Calu3 (cell line): ENCODE measurements around the gene GPRC5B. TPM values are rescaled to one million over a fixed set of nuclear protein-coding genes. Genes with fewer than 3 reads are reported as not detected.

Source experiments
- BruUV-seq: library from RNA; stranded (reverse); fragments of 400-500 nt; replicated peaks from 2 replicates; lab custom pipeline; 2021; lab: Mats Ljungman, UMichigan
- CTCF ChIA-PET: fragments of 300-600 bp; sonication (Branson Sonifier 250); formaldehyde crosslinking; loops from one replicate; lab custom pipeline; 2022; ENCODE audit warnings: antibody characterized with exemption; lab: Charles Lee
- DNase-seq: peaks from one replicate; pipeline ENCODE4 v3.0.0; 2022
- H3K27ac Mint-ChIP-seq: one replicate; pipeline ENCODE4 v1.8.0; 2022; ENCODE audit warnings: mixed read lengths; ENCODE audit not compliant: unreplicated experiment
- H3K27me3 Mint-ChIP-seq: one replicate; pipeline ENCODE4 v1.8.0; 2022; ENCODE audit warnings: mixed read lengths; ENCODE audit not compliant: unreplicated experiment
- H3K36me3 Mint-ChIP-seq: one replicate; pipeline ENCODE4 v1.8.0; 2022; ENCODE audit warnings: mild to moderate bottlenecking, moderate library complexity, mixed read lengths; ENCODE audit not compliant: insufficient read depth, unreplicated experiment
- H3K4me1 Mint-ChIP-seq: one replicate; pipeline ENCODE4 v1.8.0; 2022; ENCODE audit warnings: mild to moderate bottlenecking, low read depth, mixed read lengths; ENCODE audit not compliant: unreplicated experiment
- H3K4me3 Mint-ChIP-seq: one replicate; pipeline ENCODE4 v1.8.0; 2022; ENCODE audit warnings: mild to moderate bottlenecking, low read depth, moderate library complexity, mixed read lengths; ENCODE audit not compliant: unreplicated experiment
- H3K9me3 Mint-ChIP-seq: one replicate; pipeline ENCODE4 v1.8.0; 2022; ENCODE audit warnings: low read depth, mixed read lengths; ENCODE audit not compliant: unreplicated experiment
- intact Hi-C: fragments of 100-400 bp; cut with micrococcal nuclease; formaldehyde crosslinking; loops from one replicate; pipeline ENCODE4 v1.10.0; 2022; ENCODE audit not compliant: unreplicated experiment
- total RNA-seq: library from RNA; stranded (reverse); gene quantifications from 2 replicates; pipeline ENCODE4 v1.2.3, GENCODE V29; 2022
- TF ChIP-seq, protein P1 (sequence below): fragments of 200-600 bp; IDR thresholded peaks from one replicate; pipeline ENCODE4 v1.8.0; 2022; ENCODE audit warnings: antibody characterized with exemption; ENCODE audit not compliant: unreplicated experiment

GPRC5B gene
- total RNA-seq, 1 experiment from 2014 or later: 294 TPM

DNA sequence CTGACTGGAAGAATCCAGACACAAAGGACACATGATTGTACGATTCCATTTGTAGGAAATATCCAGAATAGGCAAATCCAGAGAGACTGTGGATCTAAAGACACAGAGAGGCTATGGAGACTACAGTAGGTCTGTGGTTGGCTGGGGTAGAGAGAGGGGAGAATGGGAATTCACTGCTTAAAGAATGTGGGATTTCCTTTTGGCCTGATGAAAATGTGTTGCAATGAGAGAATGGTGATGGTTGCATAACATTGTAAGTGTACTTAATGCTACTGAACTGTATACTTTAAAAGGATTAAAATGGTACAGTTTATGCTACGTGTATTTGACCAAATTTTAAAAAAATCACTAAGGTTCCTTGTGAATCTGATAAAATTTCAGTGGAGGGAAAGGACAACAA lies 62.1 kb downstream of the GPRC5B start:
- TF ChIP-seq, protein P1, sequence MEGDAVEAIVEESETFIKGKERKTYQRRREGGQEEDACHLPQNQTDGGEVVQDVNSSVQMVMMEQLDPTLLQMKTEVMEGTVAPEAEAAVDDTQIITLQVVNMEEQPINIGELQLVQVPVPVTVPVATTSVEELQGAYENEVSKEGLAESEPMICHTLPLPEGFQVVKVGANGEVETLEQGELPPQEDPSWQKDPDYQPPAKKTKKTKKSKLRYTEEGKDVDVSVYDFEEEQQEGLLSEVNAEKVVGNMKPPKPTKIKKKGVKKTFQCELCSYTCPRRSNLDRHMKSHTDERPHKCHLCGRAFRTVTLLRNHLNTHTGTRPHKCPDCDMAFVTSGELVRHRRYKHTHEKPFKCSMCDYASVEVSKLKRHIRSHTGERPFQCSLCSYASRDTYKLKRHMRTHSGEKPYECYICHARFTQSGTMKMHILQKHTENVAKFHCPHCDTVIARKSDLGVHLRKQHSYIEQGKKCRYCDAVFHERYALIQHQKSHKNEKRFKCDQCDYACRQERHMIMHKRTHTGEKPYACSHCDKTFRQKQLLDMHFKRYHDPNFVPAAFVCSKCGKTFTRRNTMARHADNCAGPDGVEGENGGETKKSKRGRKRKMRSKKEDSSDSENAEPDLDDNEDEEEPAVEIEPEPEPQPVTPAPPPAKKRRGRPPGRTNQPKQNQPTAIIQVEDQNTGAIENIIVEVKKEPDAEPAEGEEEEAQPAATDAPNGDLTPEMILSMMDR: no peak
- CTCF ChIA-PET: no interaction called here
- Mint-ChIP-seq H3K36me3 (peaks cover 9% of the 10 kb centered on the region), H3K27me3 (no peaks in the 10 kb centered on the region), H3K9me3 (no peaks in the 10 kb centered on the region), H3K4me1 (peaks cover 38% of the 10 kb centered on the region), H3K4me3 (no peak overlapping the region), H3K27ac (no peak overlapping the region)
- intact Hi-C loops: no loop called here
- DNase-seq: no peak
- no TSS peak for BruUV-seq

DNA sequence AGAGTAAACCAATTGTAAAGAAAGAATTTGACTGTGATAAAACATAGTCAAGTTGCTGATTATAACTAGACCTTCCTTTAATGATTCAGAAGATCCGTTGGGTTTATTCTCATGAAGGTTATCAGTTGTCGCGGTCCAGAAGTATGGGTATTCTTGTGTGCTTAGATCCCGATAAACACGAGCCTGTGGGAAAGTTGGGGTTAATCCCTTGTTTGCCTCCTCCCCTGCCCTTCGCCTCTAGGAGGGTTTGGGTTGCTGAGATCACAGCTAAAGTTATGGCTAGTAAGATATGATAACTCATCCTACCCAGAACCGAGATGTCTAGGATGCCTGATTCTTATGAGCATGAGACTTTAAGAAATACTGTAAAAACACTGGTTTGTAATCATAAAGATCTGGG lies 66.8 kb downstream of the GPRC5B start:
- H3K4me3 Mint-ChIP-seq: no peak overlapping the region
- no TSS peak for BruUV-seq
- intact Hi-C loops: no loop called here
- no peaks in the 10 kb centered on the region for H3K9me3 Mint-ChIP-seq
- peaks cover 71% of the 10 kb centered on the region for H3K4me1 Mint-ChIP-seq
- H3K36me3 Mint-ChIP-seq: peaks cover 17% of the 10 kb centered on the region
- no peak for DNase-seq
- TF ChIP-seq, protein P1: no peak
- CTCF ChIA-PET: no interaction called here
- peak overlapping the region; percentile 31 for H3K27ac Mint-ChIP-seq
- H3K27me3 Mint-ChIP-seq: no peaks in the 10 kb centered on the region

DNA sequence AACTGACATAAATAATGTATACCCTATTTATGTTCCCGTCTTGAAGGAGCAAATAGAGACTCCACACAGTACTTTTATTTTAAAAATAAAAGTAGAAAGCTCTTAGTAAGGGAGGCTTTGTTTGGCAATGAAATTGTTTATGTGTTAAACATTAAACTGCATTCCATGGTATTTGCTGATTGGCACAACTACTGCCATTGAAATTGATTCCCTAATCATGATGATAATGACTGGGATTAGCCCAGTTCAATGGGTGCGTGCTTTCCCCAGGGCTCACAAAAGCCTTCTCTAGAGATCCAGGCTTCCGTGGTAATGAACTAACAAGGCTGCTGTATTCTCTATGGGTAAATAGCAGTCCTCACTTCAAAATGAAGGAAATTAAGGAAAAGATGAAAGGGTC lies 67.5 kb downstream of the GPRC5B start:
- Mint-ChIP-seq H3K4me1 (peaks cover 71% of the 10 kb centered on the region), H3K36me3 (peaks cover 17% of the 10 kb centered on the region), H3K27me3 (no peaks in the 10 kb centered on the region), H3K27ac (peak overlapping the region; percentile 31), H3K9me3 (no peaks in the 10 kb centered on the region), H3K4me3 (no peak overlapping the region)
- TF ChIP-seq, protein P1: no peak
- CTCF ChIA-PET: interaction anchor here (0.6 to 1.4 kb wide), 3 partner anchors 8 to 98 kb away, joined by 4 to 6 read pairs (median 5); partner anchors contain the start of genes IQCK and KNOP1
- no TSS peak for BruUV-seq
- DNase-seq: no peak
- intact Hi-C loops: no loop called here

DNA sequence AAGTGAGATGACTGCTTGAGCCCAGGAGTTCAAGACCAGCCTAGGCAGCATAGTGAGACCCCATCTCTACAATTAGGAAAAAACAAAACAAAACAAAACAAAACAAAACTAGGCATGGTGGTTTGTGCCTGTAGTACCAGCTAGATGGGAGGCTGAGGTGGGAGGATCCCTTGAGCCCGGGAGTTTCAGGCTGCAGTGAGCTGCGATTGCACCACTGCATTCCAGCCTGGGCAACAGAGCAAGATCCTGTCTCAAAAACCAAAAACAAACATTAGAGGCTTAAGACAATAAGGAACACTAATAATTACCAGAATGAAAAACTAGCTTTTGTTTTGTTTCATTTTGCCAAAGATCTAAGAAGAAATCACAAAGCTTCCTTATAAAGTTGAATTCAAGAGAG lies 69.2 kb downstream of the GPRC5B start:
- no peak for DNase-seq
- BruUV-seq: no TSS peak
- no peaks in the 10 kb centered on the region for H3K9me3 Mint-ChIP-seq
- H3K4me1 Mint-ChIP-seq: peaks cover 86% of the 10 kb centered on the region
- H3K27ac Mint-ChIP-seq: peak overlapping the region; percentile 71
- intact Hi-C loops: no loop called here
- peaks cover 29% of the 10 kb centered on the region for H3K36me3 Mint-ChIP-seq
- TF ChIP-seq, protein P1: no peak
- H3K4me3 Mint-ChIP-seq: no peak overlapping the region
- H3K27me3 Mint-ChIP-seq: no peaks in the 10 kb centered on the region
- CTCF ChIA-PET: interaction anchor here (0.6 to 1.2 kb wide), 2 partner anchors 11 to 56 kb away, joined by 3 to 4 read pairs; no protein-coding TSS in a partner anchor
